Measurements from ENCODE around the gene POLE4.

GRCh38 chr2:74957886-74958273 lies 563 bp upstream of the POLE4 start:
- no peak for TF ChIP-seq CTCF (IDR thresholded peaks at IDR 0.05)
- no peak for TF ChIP-seq POLR2AphosphoS5 (IDR thresholded peaks at IDR 0.05)
